Measurements from ENCODE around the gene VPS45.
"Not testable (repeated sequence)": the region's sequence is repeated elsewhere in the genome, so short reads cannot be mapped to it uniquely, and the experiment has no call there.

The VPS45 gene, protein sequence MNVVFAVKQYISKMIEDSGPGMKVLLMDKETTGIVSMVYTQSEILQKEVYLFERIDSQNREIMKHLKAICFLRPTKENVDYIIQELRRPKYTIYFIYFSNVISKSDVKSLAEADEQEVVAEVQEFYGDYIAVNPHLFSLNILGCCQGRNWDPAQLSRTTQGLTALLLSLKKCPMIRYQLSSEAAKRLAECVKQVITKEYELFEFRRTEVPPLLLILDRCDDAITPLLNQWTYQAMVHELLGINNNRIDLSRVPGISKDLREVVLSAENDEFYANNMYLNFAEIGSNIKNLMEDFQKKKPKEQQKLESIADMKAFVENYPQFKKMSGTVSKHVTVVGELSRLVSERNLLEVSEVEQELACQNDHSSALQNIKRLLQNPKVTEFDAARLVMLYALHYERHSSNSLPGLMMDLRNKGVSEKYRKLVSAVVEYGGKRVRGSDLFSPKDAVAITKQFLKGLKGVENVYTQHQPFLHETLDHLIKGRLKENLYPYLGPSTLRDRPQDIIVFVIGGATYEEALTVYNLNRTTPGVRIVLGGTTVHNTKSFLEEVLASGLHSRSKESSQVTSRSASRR

DNA sequence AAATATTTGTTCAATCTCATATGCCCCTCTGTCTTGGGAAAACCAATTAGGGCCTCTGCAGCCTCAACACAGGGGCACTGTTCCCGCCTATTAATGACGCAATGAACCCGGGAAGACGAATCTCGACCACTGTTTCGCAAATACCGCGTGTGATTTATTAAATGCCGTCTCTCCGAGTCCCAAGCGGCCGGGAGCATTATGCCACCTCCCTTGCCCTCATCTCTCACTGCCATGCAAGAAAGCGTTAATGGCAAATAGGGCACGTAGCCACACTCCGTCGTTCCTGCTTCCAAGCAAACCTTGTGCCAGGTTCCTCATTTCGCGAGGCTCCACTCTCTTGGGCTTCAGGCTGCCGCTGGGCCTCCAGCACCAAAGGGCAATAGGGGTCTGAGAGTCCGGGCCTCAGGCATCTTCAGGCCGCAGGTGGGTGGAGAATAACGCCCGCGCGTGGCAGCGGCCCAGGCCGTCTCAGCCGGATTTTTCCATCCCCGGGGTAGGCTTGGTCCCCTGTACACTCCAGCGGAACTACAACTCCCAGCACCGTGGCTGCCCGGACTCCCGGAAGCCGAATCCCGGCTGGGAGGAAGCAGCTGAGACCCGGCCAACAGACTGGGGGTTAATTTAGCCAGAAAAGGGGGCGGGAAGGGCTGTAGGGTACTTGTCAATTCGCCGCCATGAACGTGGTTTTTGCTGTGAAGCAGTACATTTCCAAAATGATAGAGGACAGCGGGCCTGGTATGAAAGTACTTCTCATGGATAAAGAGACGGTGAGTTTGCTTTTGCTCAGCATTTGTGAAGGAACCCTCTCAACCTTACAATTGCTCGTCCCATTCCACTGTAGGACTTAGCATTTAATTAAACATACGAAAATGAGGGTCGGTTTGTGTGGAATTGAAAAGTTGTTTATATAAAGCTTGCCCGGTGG, at the start of gene VPS45:
Gene VPS45 (plus strand): TSS at position 593 of the 925 bp plus-strand sequence. CDS start 82 bp downstream, at position 675.
- peak; percentile 91 for DNase-seq

DNA sequence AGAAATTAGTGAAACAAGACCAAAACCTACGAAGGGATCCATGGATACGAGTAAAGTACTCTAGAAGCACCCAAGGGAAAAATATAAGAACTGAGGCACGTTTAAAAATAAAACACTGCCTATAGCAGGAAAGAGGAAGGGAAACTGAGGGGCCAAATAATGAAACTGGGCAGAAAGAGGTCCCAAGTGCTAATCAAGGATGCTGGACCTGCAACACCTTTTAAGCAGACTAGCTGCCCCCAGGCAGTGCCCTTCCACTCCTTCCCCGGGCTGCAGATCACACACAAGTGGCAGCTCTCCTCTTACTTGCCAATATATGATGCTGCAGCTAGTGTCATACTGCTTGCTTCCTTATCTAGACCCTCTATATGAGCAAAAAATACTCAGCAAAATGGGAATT, 49.4 kb upstream of the VPS45 start:
- no peak for DNase-seq

DNA sequence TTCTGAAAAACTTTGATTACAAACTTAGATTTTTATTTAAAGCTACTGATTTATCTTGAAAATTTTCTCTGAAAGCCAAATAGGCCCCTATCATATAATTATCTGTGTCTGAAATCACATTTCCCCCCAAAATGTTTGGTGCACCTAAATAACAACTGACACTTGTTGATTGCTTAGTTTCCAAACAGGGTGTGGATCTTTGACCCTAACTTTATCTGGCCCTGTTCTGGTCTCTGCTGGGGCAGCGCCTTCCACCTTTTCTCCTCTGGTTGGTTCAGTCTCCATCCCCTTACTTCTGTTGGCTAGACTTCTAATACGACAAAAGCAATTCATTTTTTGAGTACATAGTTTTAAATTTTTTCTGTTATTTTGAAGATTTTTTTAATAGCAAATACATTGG, 46.9 kb upstream of the VPS45 start:
- no peak for DNase-seq

GRCh38 chr1:150021191-150021694, 46.3 kb upstream of the VPS45 start:
- DNase-seq: no peak

DNA sequence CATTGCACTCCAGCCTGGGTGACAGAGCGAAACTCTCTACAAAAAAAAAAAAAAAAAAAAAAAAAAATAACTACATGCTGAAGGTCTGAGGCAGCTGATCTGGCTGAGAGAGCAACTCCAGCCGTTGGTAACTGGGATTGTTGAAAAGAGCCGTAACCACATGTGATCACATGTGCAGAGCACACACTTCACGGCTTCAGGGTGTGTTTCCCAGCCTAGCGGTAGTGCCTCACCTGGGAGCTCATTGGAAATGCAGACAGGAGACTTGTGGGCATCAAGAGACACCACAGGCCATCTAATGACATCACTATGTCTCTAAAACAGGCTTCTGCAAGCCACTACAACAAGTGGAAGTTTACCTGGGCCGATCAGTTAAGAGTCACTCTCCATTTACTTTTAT, 45.2 kb upstream of the VPS45 start:
- DNase-seq: no peak

DNA sequence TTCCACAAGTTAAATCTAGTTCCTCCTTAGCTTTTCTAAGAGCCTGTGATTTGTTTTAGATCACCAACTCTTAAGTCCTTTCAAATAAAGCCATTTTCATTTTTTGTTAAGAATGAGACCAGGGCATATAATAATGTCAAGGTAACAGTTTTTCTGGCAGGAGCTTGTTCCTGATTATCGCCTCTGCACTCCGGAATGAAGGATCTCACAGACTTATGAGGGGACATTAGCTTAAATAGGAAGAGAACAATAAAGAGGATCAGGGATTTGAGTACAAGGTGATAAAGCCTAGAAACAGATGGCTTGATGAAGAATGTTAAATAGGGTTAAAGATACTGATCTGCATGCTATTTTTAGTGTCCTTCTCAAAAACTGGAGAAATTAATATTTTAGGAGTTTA, 43.4 kb upstream of the VPS45 start:
- no peak for DNase-seq

- no peak for DNase-seq
Measured at GRCh38 chr1:150028322-150028721, 39.3 kb upstream of the VPS45 start.

- DNase-seq: no peak
Measured at GRCh38 chr1:150034336-150034735, 33.2 kb upstream of the VPS45 start.

DNA sequence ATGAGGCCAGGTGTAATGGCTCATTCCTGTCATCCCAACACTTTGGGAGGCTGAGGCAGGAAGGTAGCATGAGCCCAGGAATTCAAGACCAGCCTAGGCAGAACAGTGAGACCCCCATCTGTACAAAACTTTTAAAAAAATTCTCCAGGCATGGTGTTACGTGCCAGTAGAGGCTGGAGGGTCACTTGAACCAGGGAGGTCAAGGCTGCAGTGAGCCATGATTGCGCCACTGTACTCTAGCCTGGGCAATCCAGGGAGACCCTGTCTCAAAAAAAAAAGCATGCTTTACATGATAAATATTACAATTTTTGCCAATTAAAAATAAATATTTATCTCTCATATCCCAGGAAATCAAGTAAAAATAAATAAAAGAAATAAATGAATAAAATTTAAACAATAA, 17.6 kb upstream of the VPS45 start:
- no peak for DNase-seq

DNA sequence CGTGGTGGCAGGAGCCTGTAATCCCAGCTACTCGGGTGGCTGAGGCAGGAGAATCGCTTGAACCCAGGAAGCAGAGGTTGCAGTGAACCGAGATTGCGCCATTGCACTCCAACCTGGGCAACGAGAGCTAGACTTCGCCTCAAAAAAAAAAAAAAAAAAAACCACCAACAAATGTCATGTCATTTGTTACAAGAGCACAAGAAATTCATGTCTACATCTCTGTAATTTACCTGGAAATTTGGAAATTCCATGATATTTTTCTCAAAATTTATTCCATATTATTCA, 16.5 kb upstream of the VPS45 start:
- no peak for DNase-seq

- not testable (repeated sequence) for DNase-seq
Measured at GRCh38 chr1:150051905-150052412, 15.6 kb upstream of the VPS45 start.

DNA sequence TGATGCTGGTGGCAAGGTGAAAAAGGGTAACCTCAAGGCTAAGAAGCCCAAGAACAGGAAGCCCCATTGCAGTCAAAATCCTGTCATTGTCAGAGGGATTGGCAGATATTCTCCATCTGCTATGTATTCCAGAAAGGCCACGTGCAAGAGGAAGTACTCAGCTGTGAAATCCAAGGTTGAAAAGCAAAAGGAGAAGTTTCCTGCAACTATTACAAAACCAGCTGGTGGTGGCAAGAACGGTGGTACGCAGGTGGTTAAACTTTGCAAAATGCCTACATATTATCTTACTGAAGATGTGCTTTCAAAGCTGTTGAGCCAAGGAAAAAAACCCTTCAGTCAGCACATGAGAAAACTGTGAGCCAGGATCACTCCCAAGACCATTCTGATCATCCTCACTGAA, 13.7 kb upstream of the VPS45 start:
- DNase-seq: no peak

DNA sequence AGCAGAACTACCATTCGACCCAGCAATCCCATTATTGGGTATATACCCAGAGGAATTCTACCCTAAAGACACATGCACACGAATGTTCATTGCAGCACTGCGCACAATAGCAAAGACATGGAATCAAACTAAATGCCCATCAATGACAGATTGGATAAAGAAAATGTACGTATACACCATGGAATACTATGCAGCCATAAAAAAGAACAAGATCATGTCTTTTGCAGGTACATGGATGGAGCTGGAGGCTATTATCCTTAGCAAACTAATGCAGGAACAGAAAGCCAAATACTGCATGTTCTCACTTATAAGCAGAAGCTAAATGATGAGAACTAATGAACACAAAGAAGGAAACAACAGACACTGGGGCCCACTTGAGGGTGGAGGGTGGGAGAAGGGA, 12.1 kb upstream of the VPS45 start:
- DNase-seq: not testable (repeated sequence)

GRCh38 chr1:150056407-150056806, 11.2 kb upstream of the VPS45 start:
- no peak for DNase-seq

GRCh38 chr1:150060260-150060659, 7.3 kb upstream of the VPS45 start:
- no peak for DNase-seq

DNA sequence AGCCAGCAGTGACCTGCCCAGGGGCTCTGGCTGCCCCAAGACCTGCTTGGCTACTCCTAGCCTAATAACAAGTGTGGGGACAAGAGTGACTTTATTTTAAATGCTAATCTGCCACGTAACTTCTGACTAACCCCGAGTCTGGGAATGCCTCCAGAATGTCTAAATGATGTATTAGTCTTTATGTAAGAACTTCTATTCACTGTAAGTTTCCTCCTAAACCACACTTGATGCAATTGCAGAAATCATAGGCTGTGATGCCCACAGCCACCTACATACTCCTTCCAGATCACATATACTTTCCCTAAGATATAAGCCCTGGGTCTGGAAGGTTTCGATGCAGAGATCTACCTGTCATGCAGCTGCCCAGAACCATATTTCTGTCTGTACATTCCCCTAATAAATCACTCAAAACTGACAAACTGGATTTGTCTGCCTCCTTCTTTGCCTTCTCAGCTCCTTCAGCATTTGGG, 5.9 kb upstream of the VPS45 start:
- no peak for DNase-seq

GRCh38 chr1:150062113-150062512, 5.5 kb upstream of the VPS45 start:
- no peak for DNase-seq

DNA sequence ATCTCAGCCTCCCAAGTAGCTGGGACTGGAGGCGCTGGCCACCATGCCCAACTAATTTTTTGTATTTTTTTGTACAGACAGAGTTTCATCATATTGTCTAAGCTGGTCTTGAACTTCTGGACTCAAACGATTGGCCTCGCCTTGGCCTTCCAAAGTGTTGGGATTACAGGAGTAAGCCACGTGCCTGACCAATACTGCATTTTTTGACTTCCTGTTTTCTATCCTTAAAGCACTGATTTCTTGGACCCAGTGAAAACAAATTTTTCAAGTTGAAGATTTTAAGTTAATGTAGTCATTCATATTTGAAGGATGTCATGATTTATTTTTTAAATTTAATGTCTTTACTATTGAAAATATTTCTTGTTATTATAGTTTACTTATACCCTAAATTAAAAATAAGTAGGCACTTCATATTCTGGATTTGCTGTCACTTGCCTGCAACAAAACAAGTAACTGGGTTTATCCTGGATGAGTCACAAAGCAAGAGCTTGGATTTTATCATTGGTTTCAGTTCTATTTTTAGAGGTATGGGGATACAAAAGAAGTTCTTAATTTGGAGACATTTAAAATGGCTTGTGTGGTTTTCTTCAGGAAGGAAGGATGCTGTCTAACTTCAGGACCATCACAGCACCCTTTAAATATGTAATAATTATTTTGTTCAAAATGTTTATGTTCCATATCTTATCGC, 2.2 kb upstream of the VPS45 start:
- no peak for DNase-seq

DNA sequence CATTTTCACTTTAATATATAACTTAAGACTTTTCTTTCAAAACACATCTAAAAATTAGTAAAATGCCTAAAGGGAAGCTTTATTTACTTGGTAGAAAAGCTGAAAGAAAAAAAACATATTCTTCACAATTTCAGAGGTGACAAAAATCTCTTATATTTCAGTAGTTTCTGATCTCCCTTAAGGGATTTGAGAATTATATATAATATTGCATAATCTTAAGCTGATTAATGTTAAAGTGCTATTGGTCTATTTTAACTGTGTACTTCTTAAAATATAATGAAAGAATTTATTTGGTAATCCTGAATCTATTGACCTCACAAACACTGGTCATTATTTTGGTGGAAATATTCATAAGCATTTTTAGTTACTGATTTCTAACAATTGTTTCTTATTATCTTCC, 1.2 kb upstream of the VPS45 start:
- no peak for DNase-seq

DNA sequence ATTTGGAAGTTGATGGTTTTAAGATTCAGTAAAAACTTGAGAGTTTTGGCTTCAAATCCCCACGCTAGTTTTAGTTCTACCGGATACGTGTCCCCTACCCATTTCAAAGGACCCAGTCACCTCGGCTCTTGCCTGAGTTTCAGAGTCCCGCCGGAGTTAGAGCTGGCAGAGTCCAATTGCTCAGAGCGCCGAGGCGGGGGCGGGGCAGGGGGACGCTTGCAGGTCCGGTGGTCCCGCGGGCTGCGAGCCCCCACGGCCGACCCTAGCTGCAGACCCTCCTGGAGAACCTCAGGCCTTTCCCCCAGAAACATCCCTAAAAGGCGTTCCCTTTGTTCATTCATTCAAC, 765 bp upstream of the VPS45 start:
- peak; percentile 64 for DNase-seq

DNA sequence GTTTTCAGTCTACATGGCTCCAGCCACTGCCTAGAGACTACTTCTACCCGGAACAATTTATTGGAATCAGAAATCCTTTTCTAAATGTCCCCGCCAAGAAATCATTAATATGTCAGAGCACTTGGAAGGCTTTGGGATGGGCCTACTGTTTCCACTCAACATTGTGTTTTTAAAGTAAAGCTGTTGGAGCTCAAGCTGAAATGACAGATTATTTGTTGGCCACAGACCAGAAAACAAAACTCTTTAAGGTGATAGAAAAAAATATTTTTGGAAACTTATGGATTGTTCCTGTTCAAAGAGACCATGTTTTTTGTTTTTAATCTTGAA, 496 bp downstream of the VPS45 start:
- DNase-seq: no peak

DNA sequence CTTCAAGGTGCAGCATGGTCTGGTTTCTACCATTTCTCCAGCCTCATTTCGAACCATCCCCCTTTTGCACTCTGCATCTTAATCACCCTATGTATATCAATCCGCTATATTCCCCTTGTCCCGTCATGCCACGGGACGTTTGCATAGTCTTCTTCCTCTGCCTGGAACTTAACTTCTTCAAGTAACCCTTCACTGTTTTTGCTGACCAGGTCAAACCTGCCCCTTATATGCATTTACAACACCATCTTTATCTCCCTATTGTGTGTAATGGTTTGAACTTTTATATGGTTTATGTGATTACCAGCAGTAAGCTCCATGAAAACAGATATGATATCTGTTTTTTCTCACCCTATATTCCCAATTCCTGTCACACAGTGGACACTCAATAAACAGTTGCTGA, 2.3 kb downstream of the VPS45 start:
- DNase-seq: no peak

DNA sequence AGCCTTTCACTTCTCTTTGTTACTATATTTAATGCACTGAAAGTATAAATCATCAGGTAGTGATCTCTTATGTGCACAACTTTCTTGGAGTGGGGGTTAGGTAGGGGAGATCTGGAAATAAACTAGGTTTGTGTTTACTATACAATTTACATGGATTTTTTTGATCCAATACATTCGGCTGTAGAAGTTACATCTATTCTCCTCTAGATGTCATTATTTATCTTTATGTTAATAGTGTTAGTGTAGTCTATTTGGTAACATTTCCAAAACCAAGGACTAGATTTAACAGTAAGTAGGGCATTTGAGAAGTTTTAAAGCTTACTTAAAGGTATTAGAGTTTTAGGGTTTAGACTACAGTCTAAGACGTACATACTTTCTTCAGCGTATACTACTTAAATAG, 5.4 kb downstream of the VPS45 start:
- no peak for DNase-seq
